Measurements from ENCODE around the gene CCDC88B.

CCDC88B gene

GRCh38 chr11:64297699-64298358 is 42.2 kb upstream of the CCDC88B start:
- Histone ChIP-seq H2AFZ (ENCODE audit: low read length) (no peak overlapping the region), H3K9ac (ENCODE audit: low read depth, low read length, poor library complexity, severe bottlenecking) (no peak overlapping the region), H3K4me3 (ENCODE audit: low read length, poor library complexity, severe bottlenecking) (no peak overlapping the region), H3K79me2 (ENCODE audit: insufficient read depth, low read length) (no peaks in the 10 kb centered on the region), H4K20me1 (ENCODE audit: insufficient read depth, low read length, poor library complexity, severe bottlenecking) (no peaks in the 10 kb centered on the region), H3K4me1 (ENCODE audit: insufficient read depth, low read length, poor library complexity, severe bottlenecking) (peaks cover 6% of the 10 kb centered on the region), H3K9me3 (ENCODE audit: insufficient read depth, low read depth, low read length) (no peaks in the 10 kb centered on the region), H3K4me2 (ENCODE audit: low read depth, low read length, poor library complexity, severe bottlenecking) (no peak overlapping the region), H3F3A (ENCODE audit: low read depth) (no peaks in the 10 kb centered on the region), H3K9me2 (replicated peaks; ENCODE audit: low read depth, low read length) (no peaks in the 10 kb centered on the region), H3K27me3 (ENCODE audit: insufficient read depth, low read length, poor library complexity, severe bottlenecking) (peaks cover 5% of the 10 kb centered on the region), H3K36me3 (ENCODE audit: insufficient read depth, low read length) (no peaks in the 10 kb centered on the region)
- TF ChIP-seq CTCF (conservative IDR thresholded peaks at IDR 0.05; ENCODE audit: low read length) (no peak), EZH2phosphoT487 (IDR thresholded peaks at IDR 0.05; ENCODE audit: borderline replicate concordance) (no peak)

- TF ChIP-seq CTCF (conservative IDR thresholded peaks at IDR 0.05; ENCODE audit: low read length): no peak
- no peak for TF ChIP-seq EZH2phosphoT487 (IDR thresholded peaks at IDR 0.05; ENCODE audit: borderline replicate concordance)
- Histone ChIP-seq H3K4me1 (ENCODE audit: insufficient read depth, low read length, poor library complexity, severe bottlenecking) (peaks cover 12% of the 10 kb centered on the region), H3K4me3 (ENCODE audit: low read length, poor library complexity, severe bottlenecking) (no peak overlapping the region), H3K9me3 (ENCODE audit: insufficient read depth, low read depth, low read length) (no peaks in the 10 kb centered on the region), H3F3A (ENCODE audit: low read depth) (no peaks in the 10 kb centered on the region), H3K36me3 (ENCODE audit: insufficient read depth, low read length) (no peaks in the 10 kb centered on the region), H3K79me2 (ENCODE audit: insufficient read depth, low read length) (no peaks in the 10 kb centered on the region), H3K9me2 (replicated peaks; ENCODE audit: low read depth, low read length) (no peaks in the 10 kb centered on the region), H3K4me2 (ENCODE audit: low read depth, low read length, poor library complexity, severe bottlenecking) (no peak overlapping the region), H3K9ac (ENCODE audit: low read depth, low read length, poor library complexity, severe bottlenecking) (no peak overlapping the region), H4K20me1 (ENCODE audit: insufficient read depth, low read length, poor library complexity, severe bottlenecking) (no peaks in the 10 kb centered on the region), H2AFZ (ENCODE audit: low read length) (no peak overlapping the region), H3K27me3 (ENCODE audit: insufficient read depth, low read length, poor library complexity, severe bottlenecking) (peaks cover 5% of the 10 kb centered on the region)
These were observed 40.8 kb upstream of the CCDC88B start for GRCh38 chr11:64298966-64299846.

GRCh38 chr11:64299847-64300648 is 40.0 kb upstream of the CCDC88B start, which contains the start of gene CATSPERZ:
CATSPERZ (plus strand) TSS chr11:64300358; CDS start chr11:64300411, 53 bp downstream.
- no peaks in the 10 kb centered on the region for H3K9me3 ChIP-seq (ENCODE audit: insufficient read depth, low read depth, low read length)
- H2AFZ ChIP-seq (ENCODE audit: low read length): peak within 1 kb of the TSS; percentile 58
- H3K4me1 ChIP-seq (ENCODE audit: insufficient read depth, low read length, poor library complexity, severe bottlenecking): peaks cover 12% of the 10 kb centered on the region
- H3K9ac ChIP-seq (ENCODE audit: low read depth, low read length, poor library complexity, severe bottlenecking): no peak within 1 kb of the TSS
- H3K27me3 ChIP-seq (ENCODE audit: insufficient read depth, low read length, poor library complexity, severe bottlenecking): peaks cover 5% of the 10 kb centered on the region
- 0 out of 2 replicates have a peak, but pooled peaks cover 3% of the 10 kb centered on the region for H3F3A ChIP-seq (ENCODE audit: low read depth)
- no peaks in the 10 kb centered on the region for H4K20me1 ChIP-seq (ENCODE audit: insufficient read depth, low read length, poor library complexity, severe bottlenecking)
- no peaks in the 10 kb centered on the region for H3K9me2 ChIP-seq (replicated peaks; ENCODE audit: low read depth, low read length)
- peak within 1 kb of the TSS; percentile 59 for H3K4me3 ChIP-seq (ENCODE audit: low read length, poor library complexity, severe bottlenecking)
- no peaks in the 10 kb centered on the region for H3K79me2 ChIP-seq (ENCODE audit: insufficient read depth, low read length)
- peak within 1 kb of the TSS; percentile 68 for H3K4me2 ChIP-seq (ENCODE audit: low read depth, low read length, poor library complexity, severe bottlenecking)
- H3K36me3 ChIP-seq (ENCODE audit: insufficient read depth, low read length): no peaks in the 10 kb centered on the region
- no peak for TF ChIP-seq EZH2phosphoT487 (IDR thresholded peaks at IDR 0.05; ENCODE audit: borderline replicate concordance)
- no peak for TF ChIP-seq CTCF (conservative IDR thresholded peaks at IDR 0.05; ENCODE audit: low read length)
